C4-2B (cell line): ENCODE results near the gene RECQL.
A peak's percentile ranks its signal among the peaks of the same experiment; 100 is the strongest.
"Not testable (repeated sequence)": the region's sequence is repeated elsewhere in the genome, so short reads cannot be mapped to it uniquely, and the experiment has no call there.

Source experiments
- H3K27ac ChIP-seq: fragments of 450-650 bp; 2 replicates; pipeline ENCODE4 v1.5.1; 2017
- CTCF ChIP-seq: fragments of 450-650 bp; conservative IDR thresholded peaks from 2 replicates; pipeline ENCODE4 v1.5.1; 2017; ENCODE audit warnings: mild to moderate bottlenecking
- ZFX ChIP-seq: fragments of 450-650 bp; IDR thresholded peaks from 2 replicates; pipeline ENCODE4 v1.6.1; 2017

Gene RECQL

GRCh38 chr12:21475552-21475951 lies 25.9 kb downstream of the RECQL start:
- TF ChIP-seq ZFX (no peak), CTCF (no peak)
- H3K27ac ChIP-seq, result no peak overlapping the region

- no peak overlapping the region for H3K27ac ChIP-seq
- TF ChIP-seq CTCF, result no peak
- TF ChIP-seq ZFX, result no peak
Measured at GRCh38 chr12:21472197-21472823, 29.1 kb downstream of the RECQL start.

- TF ChIP-seq CTCF (no peak), ZFX (no peak)
- H3K27ac ChIP-seq, result no peak overlapping the region
Measured at GRCh38 chr12:21471294-21471693, 30.1 kb downstream of the RECQL start.

- not testable (repeated sequence) for H3K27ac ChIP-seq
Measured at GRCh38 chr12:21467334-21467733, 34.1 kb downstream of the RECQL start.

GRCh38 chr12:21459474-21459873 lies 42.0 kb downstream of the RECQL start:
- TF ChIP-seq ZFX (no peak), CTCF (no peak)
- H3K27ac ChIP-seq, result no peak overlapping the region

- no peak overlapping the region for H3K27ac ChIP-seq
- no peak for TF ChIP-seq ZFX
Measured at GRCh38 chr12:21456291-21456780, 45.1 kb downstream of the RECQL start.

GRCh38 chr12:21453312-21453852 lies 48.1 kb downstream of the RECQL start:
- no peak overlapping the region for H3K27ac ChIP-seq
- no peak for TF ChIP-seq ZFX

GRCh38 chr12:21451529-21451928 lies 49.9 kb downstream of the RECQL start:
- TF ChIP-seq CTCF (peak; percentile 49), ZFX (no peak)
- no peak overlapping the region for H3K27ac ChIP-seq
